ENCODE measurements around the gene FHAD1.

GRCh38 chr1:15336866-15337265, 89.8 kb downstream of the FHAD1 start:
- TF ChIP-seq FOSL1 (IDR thresholded peaks at IDR 0.05; ENCODE audit: low read depth), result no peak
- no peak for TF ChIP-seq POLR2A (IDR thresholded peaks at IDR 0.05; ENCODE audit: borderline replicate concordance, extremely low read depth, insufficient read depth, insufficient read length)
- TF ChIP-seq REST (IDR thresholded peaks at IDR 0.05; ENCODE audit: low read depth), result no peak
- TF ChIP-seq CTCF (IDR thresholded peaks at IDR 0.05 in 2 of 3, conservative IDR thresholded peaks at IDR 0.05 in 1 of 3; ENCODE audit: borderline replicate concordance in 1 of 3, insufficient read depth in 1 of 3, low read depth in 2 of 3, low read length in 2 of 3), result no peak
- no peak for TF ChIP-seq ATF3 (IDR thresholded peaks at IDR 0.05)
- TF ChIP-seq MAX (IDR thresholded peaks at IDR 0.05), result no peak
- TF ChIP-seq POLR2AphosphoS5 (IDR thresholded peaks at IDR 0.05; ENCODE audit: low read depth, low read length), result no peak
- TF ChIP-seq SP1 (IDR thresholded peaks at IDR 0.05; ENCODE audit: low read depth), result no peak
- no peak for TF ChIP-seq ZNF274 (IDR thresholded peaks at IDR 0.05; ENCODE audit: low read depth, low read length)
- no peak for TF ChIP-seq CEBPB (IDR thresholded peaks at IDR 0.05; ENCODE audit: low read depth)

Measured in HCT116 (cell line).